OCI-LY3 (cell line): Measurements from ENCODE around the gene HCFC1.

Experiments
- EZH2phosphoT487 ChIP-seq: fragments of 200-600 bp; shearing (Covaris generic); IDR thresholded peaks from 2 replicates; pipeline ENCODE4 v1.6.1; 2018; ENCODE audit warnings: antibody characterized with exemption, mixed run types, low read depth
- TF ChIP-seq, protein P1 (sequence below): fragments of 200-600, 300-600 bp; sonication (generic); IDR thresholded peaks from 2 replicates; pipeline ENCODE4 v1.5.1; 2014; ENCODE audit warnings: antibody characterized with exemption, low read length, low read depth

DNA sequence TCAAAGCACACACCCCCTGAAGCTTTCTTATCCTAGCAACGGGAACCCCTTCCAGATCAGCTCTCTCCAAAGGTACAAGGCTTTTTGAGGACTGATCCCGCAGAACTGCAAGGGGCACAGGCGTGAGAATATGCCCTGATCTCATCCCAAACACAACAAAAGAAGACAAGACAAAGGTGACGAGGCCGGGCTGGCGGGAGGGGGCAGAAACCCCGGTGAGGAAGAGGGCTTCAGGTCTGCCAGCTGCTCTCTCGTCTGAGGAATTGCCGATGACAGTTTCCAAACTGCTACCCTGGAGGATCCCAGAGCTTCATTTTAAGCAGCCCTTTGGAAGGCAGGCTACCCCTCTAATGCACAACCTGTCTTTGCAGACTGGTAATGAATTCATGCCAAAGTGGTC, 3.4 kb downstream of the HCFC1 start:
- no peak for TF ChIP-seq EZH2phosphoT487
- TF ChIP-seq, protein P1, sequence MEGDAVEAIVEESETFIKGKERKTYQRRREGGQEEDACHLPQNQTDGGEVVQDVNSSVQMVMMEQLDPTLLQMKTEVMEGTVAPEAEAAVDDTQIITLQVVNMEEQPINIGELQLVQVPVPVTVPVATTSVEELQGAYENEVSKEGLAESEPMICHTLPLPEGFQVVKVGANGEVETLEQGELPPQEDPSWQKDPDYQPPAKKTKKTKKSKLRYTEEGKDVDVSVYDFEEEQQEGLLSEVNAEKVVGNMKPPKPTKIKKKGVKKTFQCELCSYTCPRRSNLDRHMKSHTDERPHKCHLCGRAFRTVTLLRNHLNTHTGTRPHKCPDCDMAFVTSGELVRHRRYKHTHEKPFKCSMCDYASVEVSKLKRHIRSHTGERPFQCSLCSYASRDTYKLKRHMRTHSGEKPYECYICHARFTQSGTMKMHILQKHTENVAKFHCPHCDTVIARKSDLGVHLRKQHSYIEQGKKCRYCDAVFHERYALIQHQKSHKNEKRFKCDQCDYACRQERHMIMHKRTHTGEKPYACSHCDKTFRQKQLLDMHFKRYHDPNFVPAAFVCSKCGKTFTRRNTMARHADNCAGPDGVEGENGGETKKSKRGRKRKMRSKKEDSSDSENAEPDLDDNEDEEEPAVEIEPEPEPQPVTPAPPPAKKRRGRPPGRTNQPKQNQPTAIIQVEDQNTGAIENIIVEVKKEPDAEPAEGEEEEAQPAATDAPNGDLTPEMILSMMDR: no peak
